BJ (cell line): ENCODE results near the gene PYGL. TPM values are rescaled to one million over a fixed set of nuclear protein-coding genes. Genes with fewer than 3 reads are reported as not detected.

Source experiments
- CTCF ChIA-PET: fragments of 350-600 bp; formaldehyde crosslinking; extraction: SDS; loops from one replicate; lab custom pipeline; 2021; ENCODE audit warnings: antibody characterized with exemption, inconsistent platforms; lab: Yijun Ruan, JAX
- POLR2A ChIA-PET: fragments of 300-600 bp; sonication (Branson Sonifier 250); formaldehyde crosslinking; extraction: SDS; loops from one replicate; lab custom pipeline; 2021; ENCODE audit warnings: antibody characterized with exemption; lab: Charles Lee
- DNase-seq: peaks from one replicate; pipeline ENCODE4 v3.0.0-alpha.2; 2011; ENCODE audit warnings: low read depth
- H3K27me3 ChIP-seq: 2 replicates; pipeline ENCODE4 v1.6.0; 2011; ENCODE audit warnings: low read length; ENCODE audit not compliant: control insufficient read depth, insufficient read depth
- H3K36me3 ChIP-seq: 2 replicates; pipeline ENCODE4 v1.5.1; 2011; ENCODE audit warnings: low read length; ENCODE audit not compliant: control insufficient read depth, insufficient read depth
- H3K4me3 ChIP-seq: 2 replicates; pipeline ENCODE4 v1.5.1; 2011; ENCODE audit warnings: low read depth, mild to moderate bottlenecking, control low read depth, low read length
- polyA plus RNA-seq: library from polyadenylated mRNA; depleted of rRNA; stranded (reverse); fragments of >200 nt; gene quantifications from 2 replicates; pipeline ENCODE4 v1.2.3, GENCODE V29; 2011
- TF ChIP-seq, protein P1 (sequence below): IDR thresholded peaks from 2 replicates; pipeline ENCODE4 v1.5.1; 2011; ENCODE audit warnings: low read depth, mild to moderate bottlenecking, control low read depth, inconsistent platforms, low read length, moderate library complexity; ENCODE audit not compliant: insufficient read depth

PYGL gene
- polyA plus RNA-seq, 1 experiment = 36.4 TPM

DNA sequence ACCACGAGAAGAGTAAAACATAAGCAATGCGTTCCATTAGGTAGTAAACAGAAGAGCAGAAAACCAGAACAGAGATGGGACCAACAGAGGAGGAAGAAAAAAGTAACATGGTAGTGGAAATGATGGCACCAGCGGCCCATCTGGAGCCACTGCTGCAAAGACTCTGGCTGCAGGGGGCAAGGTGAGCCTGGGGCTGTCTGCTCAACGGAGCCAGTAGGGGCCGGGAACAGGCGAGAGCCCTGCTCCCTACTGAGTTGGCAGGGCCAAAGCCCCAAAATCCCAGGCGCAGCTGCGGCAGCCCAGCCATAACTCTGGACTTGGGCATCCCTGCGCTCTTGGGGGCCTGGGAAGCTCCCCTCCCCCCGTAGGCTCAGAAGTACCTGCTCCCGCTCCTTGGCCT is 28.5 kb upstream of the PYGL start:
- POLR2A ChIA-PET = no interaction called here
- TF ChIP-seq, protein P1, sequence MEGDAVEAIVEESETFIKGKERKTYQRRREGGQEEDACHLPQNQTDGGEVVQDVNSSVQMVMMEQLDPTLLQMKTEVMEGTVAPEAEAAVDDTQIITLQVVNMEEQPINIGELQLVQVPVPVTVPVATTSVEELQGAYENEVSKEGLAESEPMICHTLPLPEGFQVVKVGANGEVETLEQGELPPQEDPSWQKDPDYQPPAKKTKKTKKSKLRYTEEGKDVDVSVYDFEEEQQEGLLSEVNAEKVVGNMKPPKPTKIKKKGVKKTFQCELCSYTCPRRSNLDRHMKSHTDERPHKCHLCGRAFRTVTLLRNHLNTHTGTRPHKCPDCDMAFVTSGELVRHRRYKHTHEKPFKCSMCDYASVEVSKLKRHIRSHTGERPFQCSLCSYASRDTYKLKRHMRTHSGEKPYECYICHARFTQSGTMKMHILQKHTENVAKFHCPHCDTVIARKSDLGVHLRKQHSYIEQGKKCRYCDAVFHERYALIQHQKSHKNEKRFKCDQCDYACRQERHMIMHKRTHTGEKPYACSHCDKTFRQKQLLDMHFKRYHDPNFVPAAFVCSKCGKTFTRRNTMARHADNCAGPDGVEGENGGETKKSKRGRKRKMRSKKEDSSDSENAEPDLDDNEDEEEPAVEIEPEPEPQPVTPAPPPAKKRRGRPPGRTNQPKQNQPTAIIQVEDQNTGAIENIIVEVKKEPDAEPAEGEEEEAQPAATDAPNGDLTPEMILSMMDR = no peak
- CTCF ChIA-PET = no interaction called here

DNA sequence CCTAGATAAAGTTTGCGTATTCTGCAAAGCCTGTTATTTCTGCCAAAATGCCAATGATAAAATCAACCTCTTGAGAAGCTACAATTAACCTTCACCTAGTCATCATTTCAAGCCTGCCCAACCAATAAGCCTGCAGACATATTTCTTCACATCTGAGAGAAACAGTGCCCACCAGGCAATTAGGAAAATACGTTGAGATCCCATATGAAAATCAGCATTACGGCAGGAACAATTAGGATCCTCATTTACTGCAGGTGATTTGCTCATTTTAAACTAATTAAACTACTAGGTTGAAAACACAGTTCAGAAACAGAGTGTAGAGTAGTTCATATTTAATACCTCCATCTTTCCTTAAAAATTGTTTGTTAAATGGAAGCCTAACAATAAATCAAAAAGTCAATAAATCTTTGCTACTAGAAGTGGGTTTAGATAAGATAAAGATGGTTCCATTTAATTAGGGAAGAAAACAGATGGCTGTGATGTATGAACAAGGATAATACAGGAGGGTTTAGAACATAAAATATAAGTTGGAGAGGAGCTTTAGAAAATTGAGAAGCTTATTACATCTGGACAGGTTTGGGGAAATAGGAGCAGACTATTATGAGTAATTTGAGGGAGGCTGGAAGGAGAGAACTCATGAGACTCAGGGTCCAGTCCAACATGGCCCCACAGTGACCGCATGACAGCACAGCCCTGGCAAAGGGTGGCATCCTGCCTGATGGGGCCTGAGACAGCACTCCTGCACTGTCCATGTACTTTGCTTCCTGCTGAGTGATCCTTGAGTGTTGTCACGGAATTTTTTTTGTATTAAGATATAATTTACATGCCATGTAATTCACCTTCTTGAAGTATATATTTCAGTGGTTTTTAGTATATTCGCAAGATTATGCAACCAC is 26.9 kb upstream of the PYGL start:
- Histone ChIP-seq H3K27me3 (peaks cover 5% of the 10 kb centered on the region; the same call in 1 of the 2 replicates), H3K36me3 (no peaks in the 10 kb centered on the region), H3K4me3 (no peak overlapping the region)
- CTCF ChIA-PET = no interaction called here
- DNase-seq = no peak
- POLR2A ChIA-PET = no interaction called here
- TF ChIP-seq, protein P1 = no peak

More for the DNA sequence above, 28.5 kb upstream of the PYGL start:
- Histone ChIP-seq H3K4me3 (no peak overlapping the region), H3K36me3 (no peaks in the 10 kb centered on the region), H3K27me3 (peaks cover 9% of the 10 kb centered on the region)
- no peak for DNase-seq

DNA sequence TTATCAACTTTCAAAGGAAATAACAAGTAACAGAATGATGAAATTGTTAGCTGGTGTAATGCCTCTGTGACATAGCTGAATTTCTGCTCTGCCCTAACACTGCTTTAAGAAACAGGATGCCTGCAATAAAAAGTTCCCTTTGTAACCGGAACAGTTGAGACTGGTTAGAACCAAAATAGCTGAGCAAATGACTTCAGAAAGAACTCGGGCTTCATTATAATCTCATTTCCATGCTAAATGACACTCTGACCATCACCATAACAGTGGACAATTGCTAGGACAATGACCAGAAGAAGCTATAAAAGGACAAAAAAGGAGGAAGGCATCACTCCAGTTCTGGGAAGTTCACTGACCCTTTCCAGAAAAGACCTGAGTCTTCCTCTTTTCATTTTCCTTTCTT is 23.5 kb upstream of the PYGL start:
- Histone ChIP-seq H3K4me3 (no peak overlapping the region), H3K36me3 (no peaks in the 10 kb centered on the region), H3K27me3 (no peaks in the 10 kb centered on the region)
- ChIA-PET POLR2A (no interaction called here), CTCF (interaction anchor here (0.5 to 0.8 kb wide), 2 partner anchors 14 to 121 kb away, joined by 3 read pairs; no protein-coding TSS in a partner anchor)
- DNase-seq = no peak
- TF ChIP-seq, protein P1 = no peak

DNA sequence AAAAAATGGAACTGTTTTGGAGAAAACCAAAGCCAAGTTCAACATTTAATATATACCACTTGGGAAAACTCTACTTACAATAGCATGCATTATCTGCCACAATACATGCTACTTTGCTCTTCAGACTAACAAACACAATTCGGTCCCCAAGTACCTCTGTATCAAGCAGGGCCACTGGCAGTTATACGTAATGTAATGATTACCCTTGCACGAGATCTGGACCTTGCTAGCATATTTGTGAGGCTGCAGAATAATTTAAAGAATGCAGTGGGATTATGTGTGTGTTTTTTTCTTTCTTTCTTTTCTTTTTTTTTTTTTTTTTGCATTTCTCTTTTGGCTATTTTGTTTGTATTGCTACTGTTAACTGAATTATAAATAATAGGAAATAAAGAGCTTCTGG is 22.8 kb upstream of the PYGL start:
- CTCF ChIA-PET = no interaction called here
- POLR2A ChIA-PET = no interaction called here
- no peak overlapping the region for H3K4me3 ChIP-seq
- no peaks in the 10 kb centered on the region for H3K36me3 ChIP-seq
- DNase-seq = no peak
- TF ChIP-seq, protein P1 = no peak
- H3K27me3 ChIP-seq = no peaks in the 10 kb centered on the region

DNA sequence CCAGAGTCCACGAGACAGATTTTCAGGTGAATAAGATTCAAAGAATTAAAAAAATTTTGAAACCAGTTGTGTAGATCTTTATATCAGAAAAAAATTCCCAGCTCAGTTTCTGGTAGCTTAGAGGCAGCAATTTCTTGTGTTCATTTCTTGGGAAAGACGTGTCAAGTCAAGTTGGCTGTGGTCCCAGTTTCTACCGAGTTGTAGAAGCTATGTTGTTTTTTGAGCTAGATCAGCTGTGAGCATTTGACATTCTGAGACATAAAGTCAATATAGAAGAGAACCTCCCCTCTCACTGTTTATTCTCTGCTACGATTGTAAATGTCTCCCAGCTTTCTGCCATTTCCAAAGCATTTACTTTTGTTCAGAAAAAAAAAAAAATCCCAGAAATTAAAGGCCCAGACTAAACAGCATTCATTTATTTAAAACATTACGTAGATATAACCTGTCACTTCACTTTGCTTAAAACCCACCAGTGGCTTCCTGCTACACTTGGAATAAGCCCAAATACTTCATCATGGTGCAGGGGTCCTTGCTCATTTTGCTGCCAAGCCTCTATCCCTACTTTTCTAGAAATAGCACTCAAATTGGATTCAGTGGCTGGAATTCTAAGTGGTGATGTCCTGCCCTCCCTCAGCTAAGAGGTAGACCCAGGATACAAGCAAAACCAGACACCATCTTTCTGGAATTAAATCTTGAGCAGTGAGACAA is 20.6 kb upstream of the PYGL start:
- Histone ChIP-seq H3K4me3 (no peak overlapping the region), H3K27me3 (no peaks in the 10 kb centered on the region), H3K36me3 (no peaks in the 10 kb centered on the region)
- ChIA-PET POLR2A (interaction anchor here (0.6 kb wide), 1 partner anchor 21 kb away, joined by 7 read pairs; no protein-coding TSS in a partner anchor), CTCF (interaction anchor here (0.6 to 3.1 kb wide), 3 partner anchors 9 to 1164 kb away, joined by 3 to 11 read pairs (median 3); no protein-coding TSS in a partner anchor)
- TF ChIP-seq, protein P1 = no peak
- DNase-seq = no peak
